ENCODE results near the gene PLCXD1.

Gene PLCXD1

GRCh38 chrX:334331-334891 is 53.2 kb downstream of the PLCXD1 start:
- no CpG with 5 or more reads among the region's 53 CpGs for WGBS (ENCODE audit: extremely low coverage, insufficient coverage, insufficient read length)
- H2BK5ac ChIP-seq (ENCODE audit: low read depth, low read length, poor library complexity) = no peak overlapping the region
- no peak overlapping the region for H3K14ac ChIP-seq (ENCODE audit: low read length)

GRCh38 chrX:334971-335757 is 54.0 kb downstream of the PLCXD1 start:
- Histone ChIP-seq H2BK5ac (ENCODE audit: low read depth, low read length, poor library complexity) (no peak overlapping the region), H3K4ac (ENCODE audit: low read depth, low read length) (no peak overlapping the region), H3K79me2 (ENCODE audit: control insufficient read depth, insufficient read depth, low read length, poor library complexity) (no peaks in the 10 kb centered on the region), H4K12ac (ENCODE audit: low read depth, low read length) (no peak overlapping the region), H3K79me1 (ENCODE audit: low read length) (peaks cover 2% of the 10 kb centered on the region), H2AK5ac (ENCODE audit: low read length) (no peak overlapping the region), H2BK12ac (ENCODE audit: low read length) (no peak overlapping the region), H4K8ac (ENCODE audit: low read depth, low read length) (no peak overlapping the region), H3K27me3 (ENCODE audit: insufficient read depth, low read length) (no peaks in the 10 kb centered on the region), H2AFZ (ENCODE audit: insufficient read depth, low read length, poor library complexity) (no peak overlapping the region), H3K4me2 (ENCODE audit: low read length) (no peak overlapping the region), H3K23ac (ENCODE audit: low read length) (no peak overlapping the region), H3K18ac (ENCODE audit: low read length) (no peak overlapping the region), H3K4me3 (ENCODE audit: low read depth, low read length) (no peak overlapping the region), H3K14ac (ENCODE audit: low read length) (no peak overlapping the region), H3K9me3 (ENCODE audit: insufficient read depth, low read depth, low read length) (peaks cover 15% of the 10 kb centered on the region), H3K9ac (ENCODE audit: low read length) (no peak overlapping the region), H3K27ac (ENCODE audit: low read depth, low read length) (no peak overlapping the region), H4K91ac (ENCODE audit: low read depth, low read length) (no peak overlapping the region), H2BK120ac (ENCODE audit: insufficient read depth, low read length, poor library complexity) (no peak overlapping the region), H3K4me1 (ENCODE audit: control insufficient read depth in 1 of 2, insufficient read depth in 2 of 2, low read length in 2 of 2) (peaks cover 8 to 9% of the 10 kb centered on the region in 2 experiments), H3K36me3 (ENCODE audit: control insufficient read depth in 1 of 2, insufficient read depth in 2 of 2, low read length in 2 of 2) (peaks cover 46 to 50% of the 10 kb centered on the region in 2 experiments)
- DNase-seq = no peak
- WGBS (ENCODE audit: extremely low coverage, insufficient coverage, insufficient read length) = no CpG with 5 or more reads among the region's 47 CpGs

More at GRCh38 chrX:334331-334891, 53.2 kb downstream of the PLCXD1 start:
- Histone ChIP-seq H3K9me3 (ENCODE audit: insufficient read depth, low read depth, low read length) (peaks cover 15% of the 10 kb centered on the region), H3K79me2 (ENCODE audit: control insufficient read depth, insufficient read depth, low read length, poor library complexity) (no peaks in the 10 kb centered on the region), H2AK5ac (ENCODE audit: low read length) (no peak overlapping the region), H3K36me3 (ENCODE audit: control insufficient read depth in 1 of 2, insufficient read depth in 2 of 2, low read length in 2 of 2) (peaks cover 46 to 50% of the 10 kb centered on the region in 2 experiments), H3K4ac (ENCODE audit: low read depth, low read length) (no peak overlapping the region), H2BK120ac (ENCODE audit: insufficient read depth, low read length, poor library complexity) (no peak overlapping the region), H3K18ac (ENCODE audit: low read length) (no peak overlapping the region), H3K23ac (ENCODE audit: low read length) (no peak overlapping the region), H3K4me2 (ENCODE audit: low read length) (no peak overlapping the region), H2AFZ (ENCODE audit: insufficient read depth, low read length, poor library complexity) (no peak overlapping the region), H3K79me1 (ENCODE audit: low read length) (peaks cover 2% of the 10 kb centered on the region), H3K4me3 (ENCODE audit: low read depth, low read length) (no peak overlapping the region), H3K27me3 (ENCODE audit: insufficient read depth, low read length) (no peaks in the 10 kb centered on the region), H3K4me1 (ENCODE audit: control insufficient read depth in 1 of 2, insufficient read depth in 2 of 2, low read length in 2 of 2) (peaks cover 8 to 9% of the 10 kb centered on the region in 2 experiments), H4K8ac (ENCODE audit: low read depth, low read length) (no peak overlapping the region), H4K12ac (ENCODE audit: low read depth, low read length) (no peak overlapping the region), H2BK12ac (ENCODE audit: low read length) (no peak overlapping the region), H3K27ac (ENCODE audit: low read depth, low read length) (no peak overlapping the region), H3K9ac (ENCODE audit: low read length) (no peak overlapping the region), H4K91ac (ENCODE audit: low read depth, low read length) (no peak overlapping the region)
- no peak for DNase-seq

- H3K4me3 ChIP-seq (ENCODE audit: low read depth, low read length) = no peak overlapping the region
- H4K8ac ChIP-seq (ENCODE audit: low read depth, low read length) = no peak overlapping the region
- no peak overlapping the region for H2BK120ac ChIP-seq (ENCODE audit: insufficient read depth, low read length, poor library complexity)
- H3K27ac ChIP-seq (ENCODE audit: low read depth, low read length) = no peak overlapping the region
- no peaks in the 10 kb centered on the region for H3K79me2 ChIP-seq (ENCODE audit: control insufficient read depth, insufficient read depth, low read length, poor library complexity)
- peaks cover 2% of the 10 kb centered on the region for H3K79me1 ChIP-seq (ENCODE audit: low read length)
- H3K18ac ChIP-seq (ENCODE audit: low read length) = no peak overlapping the region
- WGBS (ENCODE audit: extremely low coverage, insufficient coverage, insufficient read length) = no CpG with 5 or more reads among the region's 17 CpGs
- no peak overlapping the region for H2AK5ac ChIP-seq (ENCODE audit: low read length)
- H2BK12ac ChIP-seq (ENCODE audit: low read length) = no peak overlapping the region
- no peak overlapping the region for H4K12ac ChIP-seq (ENCODE audit: low read depth, low read length)
- no peak overlapping the region for H2BK5ac ChIP-seq (ENCODE audit: low read depth, low read length, poor library complexity)
- no peak for DNase-seq
- H3K9me3 ChIP-seq (ENCODE audit: insufficient read depth, low read depth, low read length) = peaks cover 19% of the 10 kb centered on the region
- no peak overlapping the region for H3K23ac ChIP-seq (ENCODE audit: low read length)
- H2AFZ ChIP-seq (ENCODE audit: insufficient read depth, low read length, poor library complexity) = no peak overlapping the region
- H3K4me1 ChIP-seq (ENCODE audit: control insufficient read depth in 1 of 2, insufficient read depth in 2 of 2, low read length in 2 of 2) = peaks cover 8 to 9% of the 10 kb centered on the region in 2 experiments
- no peak overlapping the region for H3K4me2 ChIP-seq (ENCODE audit: low read length)
- no peak overlapping the region for H3K14ac ChIP-seq (ENCODE audit: low read length)
- peaks cover 50 to 53% of the 10 kb centered on the region in 2 experiments for H3K36me3 ChIP-seq (ENCODE audit: control insufficient read depth in 1 of 2, insufficient read depth in 2 of 2, low read length in 2 of 2)
- no peak overlapping the region for H4K91ac ChIP-seq (ENCODE audit: low read depth, low read length)
- no peak overlapping the region for H3K9ac ChIP-seq (ENCODE audit: low read length)
- H3K27me3 ChIP-seq (ENCODE audit: insufficient read depth, low read length) = no peaks in the 10 kb centered on the region
- H3K4ac ChIP-seq (ENCODE audit: low read depth, low read length) = no peak overlapping the region
Measured at GRCh38 chrX:335758-336155, 54.6 kb downstream of the PLCXD1 start.

GRCh38 chrX:336227-336626 is 55.0 kb downstream of the PLCXD1 start:
- H3K9me3 ChIP-seq (ENCODE audit: insufficient read depth, low read depth, low read length) = peaks cover 19% of the 10 kb centered on the region
- no peak overlapping the region for H3K23ac ChIP-seq (ENCODE audit: low read length)
- no peak overlapping the region for H2AK5ac ChIP-seq (ENCODE audit: low read length)
- H4K91ac ChIP-seq (ENCODE audit: low read depth, low read length) = no peak overlapping the region
- H2AFZ ChIP-seq (ENCODE audit: insufficient read depth, low read length, poor library complexity) = no peak overlapping the region
- no peak overlapping the region for H3K4me3 ChIP-seq (ENCODE audit: low read depth, low read length)
- H3K4me2 ChIP-seq (ENCODE audit: low read length) = no peak overlapping the region
- H3K18ac ChIP-seq (ENCODE audit: low read length) = no peak overlapping the region
- H3K4ac ChIP-seq (ENCODE audit: low read depth, low read length) = no peak overlapping the region
- no peaks in the 10 kb centered on the region for H3K79me2 ChIP-seq (ENCODE audit: control insufficient read depth, insufficient read depth, low read length, poor library complexity)
- H3K36me3 ChIP-seq (ENCODE audit: control insufficient read depth in 1 of 2, insufficient read depth in 2 of 2, low read length in 2 of 2) = peaks cover 54 to 56% of the 10 kb centered on the region in 2 experiments
- no peak for DNase-seq
- H3K14ac ChIP-seq (ENCODE audit: low read length) = no peak overlapping the region
- H3K4me1 ChIP-seq (ENCODE audit: control insufficient read depth in 1 of 2, insufficient read depth in 2 of 2, low read length in 2 of 2) = peaks cover 5 to 6% of the 10 kb centered on the region in 2 experiments
- no peak overlapping the region for H2BK5ac ChIP-seq (ENCODE audit: low read depth, low read length, poor library complexity)
- H4K12ac ChIP-seq (ENCODE audit: low read depth, low read length) = no peak overlapping the region
- H2BK120ac ChIP-seq (ENCODE audit: insufficient read depth, low read length, poor library complexity) = no peak overlapping the region
- no peak overlapping the region for H4K8ac ChIP-seq (ENCODE audit: low read depth, low read length)
- no CpG with 5 or more reads among the region's 21 CpGs for WGBS (ENCODE audit: extremely low coverage, insufficient coverage, insufficient read length)
- H3K9ac ChIP-seq (ENCODE audit: low read length) = no peak overlapping the region
- H2BK12ac ChIP-seq (ENCODE audit: low read length) = no peak overlapping the region
- H3K79me1 ChIP-seq (ENCODE audit: low read length) = peaks cover 2% of the 10 kb centered on the region
- H3K27ac ChIP-seq (ENCODE audit: low read depth, low read length) = no peak overlapping the region
- H3K27me3 ChIP-seq (ENCODE audit: insufficient read depth, low read length) = no peaks in the 10 kb centered on the region
